GM19238 (cell line): ENCODE measurements around the gene PLEKHG5.
"Not testable (repeated sequence)": the region's sequence is repeated elsewhere in the genome, so short reads cannot be mapped to it uniquely, and the experiment has no call there.

ENCODE experiments used
- DNase-seq: peaks from one replicate; pipeline ENCODE4 v3.0.0; 2011; ENCODE audit warnings: low spot score; ENCODE audit not compliant: insufficient read length

Gene PLEKHG5

GRCh38 chr1:6447818-6448748 lies 43.4 kb downstream of the PLEKHG5 start:
- no peak for DNase-seq

GRCh38 chr1:6447016-6447817 lies 44.2 kb downstream of the PLEKHG5 start:
- no peak for DNase-seq

GRCh38 chr1:6446665-6447015 lies 44.8 kb downstream of the PLEKHG5 start:
- no peak for DNase-seq

- not testable (repeated sequence) for DNase-seq
Observed at GRCh38 chr1:6445929-6446328, 45.5 kb downstream of the PLEKHG5 start.

- no peak for DNase-seq
Observed at GRCh38 chr1:6445062-6445763, 46.3 kb downstream of the PLEKHG5 start.

GRCh38 chr1:6444377-6444776 lies 47.1 kb downstream of the PLEKHG5 start:
- no peak for DNase-seq

- no peak for DNase-seq
Observed at GRCh38 chr1:6443339-6444115, 47.9 kb downstream of the PLEKHG5 start.

- DNase-seq, result no peak
Observed at GRCh38 chr1:6441586-6441985, 49.9 kb downstream of the PLEKHG5 start.

GRCh38 chr1:6440198-6441126 lies 51.0 kb downstream of the PLEKHG5 start:
- no peak for DNase-seq

GRCh38 chr1:6438047-6438525 lies 53.4 kb downstream of the PLEKHG5 start:
- DNase-seq, result peak; percentile 87

- DNase-seq, result not testable (repeated sequence)
Observed at GRCh38 chr1:6437012-6437700, 54.3 kb downstream of the PLEKHG5 start.

- DNase-seq, result not testable (repeated sequence)
Observed at GRCh38 chr1:6436277-6436676, 55.2 kb downstream of the PLEKHG5 start.

GRCh38 chr1:6435547-6435946 lies 55.9 kb downstream of the PLEKHG5 start:
- no peak for DNase-seq

- DNase-seq, result no peak
Observed at GRCh38 chr1:6435129-6435528, 56.3 kb downstream of the PLEKHG5 start.

GRCh38 chr1:6434186-6434585 lies 57.3 kb downstream of the PLEKHG5 start:
- no peak for DNase-seq

GRCh38 chr1:6431645-6432579 lies 59.6 kb downstream of the PLEKHG5 start:
- not testable (repeated sequence) for DNase-seq

GRCh38 chr1:6429660-6430411 lies 61.6 kb downstream of the PLEKHG5 start:
- not testable (repeated sequence) for DNase-seq
